SK-N-SH treated with all-trans-retinoic acid at 6 μM for 48 hours (cell line): ENCODE measurements around the gene EBF3.

Experiments used
- ATAC-seq: fragments of 200-7000 bp; cut with Tn5 transposase; 3 replicates; pipeline ENCODE4 v1.9.1; 2020; ENCODE audit warnings: mild to moderate bottlenecking, moderate library complexity
- ARNTL ChIP-seq: fragments of 450-650 bp; formaldehyde crosslinking; IDR thresholded peaks from 2 replicates; pipeline ENCODE4 v1.5.0; 2020; ENCODE audit warnings: low read depth, mild to moderate bottlenecking, moderate library complexity, borderline replicate concordance
- BACH2 ChIP-seq: fragments of 250-450 bp; sonication (Bioruptor Pico); IDR thresholded peaks from 2 replicates; pipeline ENCODE4 v1.9.0; 2021; ENCODE audit warnings: mild to moderate bottlenecking, borderline replicate concordance
- CREB5 ChIP-seq: fragments of 250-450 bp; sonication (Bioruptor Pico); IDR thresholded peaks from 2 replicates; pipeline ENCODE4 v1.5.1; 2020; ENCODE audit warnings: low read depth, mild to moderate bottlenecking, moderate library complexity
- CSDC2 ChIP-seq: fragments of 250-450 bp; sonication (Bioruptor Pico); IDR thresholded peaks from 2 replicates; pipeline ENCODE4 v1.5.0; 2020; ENCODE audit warnings: mild to moderate bottlenecking, moderate library complexity
- CSRNP3 ChIP-seq: fragments of 250-450 bp; sonication (Bioruptor Pico); IDR thresholded peaks from 2 replicates; pipeline ENCODE4 v1.5.1; 2021; ENCODE audit warnings: mild to moderate bottlenecking, moderate library complexity
- GLIS3 ChIP-seq: fragments of 250-450 bp; sonication (Bioruptor Pico); IDR thresholded peaks from 2 replicates; pipeline ENCODE4 v1.5.0; 2020; ENCODE audit warnings: mild to moderate bottlenecking, moderate library complexity
- ISL1 ChIP-seq: fragments of 250-450 bp; sonication (Bioruptor Pico); IDR thresholded peaks from 2 replicates; pipeline ENCODE4 v2.1.2; 2022; ENCODE audit warnings: mild to moderate bottlenecking, moderate library complexity
- OSR1 ChIP-seq: fragments of 250-450 bp; sonication (Bioruptor Pico); IDR thresholded peaks from 2 replicates; pipeline ENCODE4 v1.8.0; 2022; ENCODE audit warnings: moderate library complexity, mild to moderate bottlenecking, inconsistent platforms
- PATZ1 ChIP-seq: fragments of 250-450 bp; sonication (Bioruptor Pico); IDR thresholded peaks from 2 replicates; pipeline ENCODE4 v1.8.0; 2020; ENCODE audit warnings: mild to moderate bottlenecking, moderate library complexity, borderline replicate concordance
- POU6F1 ChIP-seq: fragments of 250-450 bp; sonication (Bioruptor Pico); IDR thresholded peaks from 2 replicates; pipeline ENCODE4 v1.8.0; 2021; ENCODE audit warnings: low read depth, mild to moderate bottlenecking, moderate library complexity, borderline replicate concordance
- PPARA ChIP-seq: fragments of 250-450 bp; sonication (Bioruptor Pico); IDR thresholded peaks from 2 replicates; pipeline ENCODE4 v1.5.0; 2020; ENCODE audit warnings: mild to moderate bottlenecking, borderline replicate concordance
- RARB ChIP-seq: fragments of 250-450 bp; sonication (Bioruptor Pico); IDR thresholded peaks from 2 replicates; pipeline ENCODE4 v1.8.0; 2021; ENCODE audit warnings: mild to moderate bottlenecking, moderate library complexity
- SNAI2 ChIP-seq: fragments of 250-450 bp; sonication (Bioruptor Pico); IDR thresholded peaks from 2 replicates; pipeline ENCODE4 v1.5.0; 2020; ENCODE audit warnings: mild to moderate bottlenecking, moderate library complexity
- TCF4 ChIP-seq: fragments of 250-450 bp; sonication (Bioruptor Pico); IDR thresholded peaks from 2 replicates; pipeline ENCODE4 v1.8.0; 2021; ENCODE audit warnings: mild to moderate bottlenecking, moderate library complexity, borderline replicate concordance
- TOX ChIP-seq: fragments of 250-450 bp; sonication (Bioruptor Pico); IDR thresholded peaks from 2 replicates; pipeline ENCODE4 v1.8.0; 2021; ENCODE audit warnings: mild to moderate bottlenecking, moderate library complexity, borderline replicate concordance
- ZFP3 ChIP-seq: fragments of 250-450 bp; sonication (Bioruptor Pico); IDR thresholded peaks from 2 replicates; pipeline ENCODE4 v1.5.0; 2020; ENCODE audit warnings: mild to moderate bottlenecking, moderate library complexity
- ZFP30 ChIP-seq: fragments of 450-650 bp; formaldehyde crosslinking; IDR thresholded peaks from 2 replicates; pipeline ENCODE4 v1.5.0; 2022; ENCODE audit warnings: mild to moderate bottlenecking, moderate library complexity
- ZNF565 ChIP-seq: fragments of 450-650 bp; formaldehyde crosslinking; conservative IDR thresholded peaks from 2 replicates; pipeline ENCODE4 v1.5.0; 2020; ENCODE audit warnings: low read depth, mild to moderate bottlenecking, moderate library complexity
- ZNF70 ChIP-seq: fragments of 450-650 bp; formaldehyde crosslinking; IDR thresholded peaks from 2 replicates; pipeline ENCODE4 v1.5.0; 2020; ENCODE audit warnings: mild to moderate bottlenecking, moderate library complexity
- ZNF8 ChIP-seq: fragments of 450-650 bp; formaldehyde crosslinking; IDR thresholded peaks from 2 replicates; pipeline ENCODE4 v1.5.0; 2020; ENCODE audit warnings: mild to moderate bottlenecking, moderate library complexity

The EBF3 gene

GRCh38 chr10:129929343-129930292 lies 34.5 kb downstream of the EBF3 start:
- TF ChIP-seq SNAI2 (CRISPR knock-in tag) (no peak), TCF4 (CRISPR knock-in tag) (no peak), TOX (no peak), OSR1 (CRISPR knock-in tag) (no peak), ZFP30 (CRISPR knock-in tag) (no peak), ZNF565 (no peak), CSDC2 (CRISPR knock-in tag) (no peak)
- TF ChIP-seq, all 23 proteins: peak for 0
- ATAC-seq = no peak

- no peak for TF ChIP-seq PATZ1 (CRISPR knock-in tag)
- TF ChIP-seq GLIS3 (CRISPR knock-in tag) = no peak
- TF ChIP-seq ZNF70 = no peak
- TF ChIP-seq BACH2 (CRISPR knock-in tag) = no peak
- TF ChIP-seq OSR1 (CRISPR knock-in tag) = no peak
- no peak for TF ChIP-seq TOX
- ATAC-seq = no peak
These were observed 36.5 kb downstream of the EBF3 start for GRCh38 chr10:129927351-129928120.

GRCh38 chr10:129926066-129927055 lies 37.7 kb downstream of the EBF3 start:
- TF ChIP-seq ZNF565 = no peak
- TF ChIP-seq RARB (CRISPR knock-in tag) = no peak
- TF ChIP-seq CREB5 (CRISPR knock-in tag) = no peak
- no peak for ATAC-seq

GRCh38 chr10:129924375-129925085 lies 39.5 kb downstream of the EBF3 start:
- ATAC-seq = no peak

More at GRCh38 chr10:129924375-129925085, 39.5 kb downstream of the EBF3 start:
- TF ChIP-seq POU6F1 (no peak), RARB (CRISPR knock-in tag) (no peak), ZNF70 (no peak), ZNF565 (no peak), ZNF8 (CRISPR knock-in tag) (no peak), ARNTL (CRISPR knock-in tag) (no peak), GLIS3 (CRISPR knock-in tag) (no peak), ZFP3 (CRISPR knock-in tag) (no peak), OSR1 (CRISPR knock-in tag) (no peak), CSRNP3 (no peak), ISL1 (CRISPR knock-in tag) (no peak), PPARA (CRISPR knock-in tag) (no peak)
